ENCODE results near the gene STAT5B. TPM values are rescaled to one million over a fixed set of nuclear protein-coding genes. Genes with fewer than 3 reads are reported as not detected.

The STAT5B gene
- total and polyA plus RNA-seq, 2 of the 13 experiments (the other 11 are each of a cell fraction or from before 2014, with no cell fraction given), result 21.0 to 42.8 TPM

DNA sequence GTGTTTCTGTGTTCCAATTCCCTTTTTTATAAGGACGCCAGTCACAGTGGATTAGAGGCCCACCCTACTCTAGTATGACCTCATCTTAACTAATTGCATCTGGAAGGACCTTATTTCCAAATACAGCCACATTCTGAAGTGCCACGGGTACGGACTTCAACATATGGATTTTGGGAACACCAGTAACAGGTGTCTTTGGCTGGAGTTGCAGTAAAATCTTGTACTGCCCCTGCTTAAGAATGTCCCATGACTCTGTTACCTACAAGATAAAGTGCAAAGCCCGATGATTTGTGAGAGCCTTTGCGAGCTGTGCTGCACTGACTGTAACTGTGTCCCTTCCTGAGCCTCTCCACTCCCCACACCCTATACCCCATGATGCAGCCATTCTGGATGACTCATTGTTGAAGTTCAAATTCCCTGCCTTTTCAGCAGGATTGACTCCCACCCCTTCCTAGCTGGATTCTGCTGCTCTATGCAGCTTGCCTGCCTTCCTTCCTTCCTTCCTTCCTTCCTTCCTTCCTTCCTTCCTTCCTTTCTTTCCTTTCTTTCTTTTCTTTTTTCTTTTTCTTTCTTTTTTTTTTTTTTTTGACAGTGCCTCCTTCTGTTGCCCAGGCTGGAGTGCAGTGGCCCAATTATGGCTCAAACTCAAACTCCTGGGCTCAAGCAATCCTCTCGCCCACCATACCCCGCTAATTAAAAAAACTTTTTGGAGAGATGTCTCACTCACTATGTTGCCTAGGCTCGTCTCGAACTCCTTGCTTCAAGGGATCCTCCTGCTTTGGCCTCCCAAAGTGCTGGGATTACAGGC lies 93.1 kb downstream of the STAT5B start (continued):
- TF ChIP-seq, protein P1, sequence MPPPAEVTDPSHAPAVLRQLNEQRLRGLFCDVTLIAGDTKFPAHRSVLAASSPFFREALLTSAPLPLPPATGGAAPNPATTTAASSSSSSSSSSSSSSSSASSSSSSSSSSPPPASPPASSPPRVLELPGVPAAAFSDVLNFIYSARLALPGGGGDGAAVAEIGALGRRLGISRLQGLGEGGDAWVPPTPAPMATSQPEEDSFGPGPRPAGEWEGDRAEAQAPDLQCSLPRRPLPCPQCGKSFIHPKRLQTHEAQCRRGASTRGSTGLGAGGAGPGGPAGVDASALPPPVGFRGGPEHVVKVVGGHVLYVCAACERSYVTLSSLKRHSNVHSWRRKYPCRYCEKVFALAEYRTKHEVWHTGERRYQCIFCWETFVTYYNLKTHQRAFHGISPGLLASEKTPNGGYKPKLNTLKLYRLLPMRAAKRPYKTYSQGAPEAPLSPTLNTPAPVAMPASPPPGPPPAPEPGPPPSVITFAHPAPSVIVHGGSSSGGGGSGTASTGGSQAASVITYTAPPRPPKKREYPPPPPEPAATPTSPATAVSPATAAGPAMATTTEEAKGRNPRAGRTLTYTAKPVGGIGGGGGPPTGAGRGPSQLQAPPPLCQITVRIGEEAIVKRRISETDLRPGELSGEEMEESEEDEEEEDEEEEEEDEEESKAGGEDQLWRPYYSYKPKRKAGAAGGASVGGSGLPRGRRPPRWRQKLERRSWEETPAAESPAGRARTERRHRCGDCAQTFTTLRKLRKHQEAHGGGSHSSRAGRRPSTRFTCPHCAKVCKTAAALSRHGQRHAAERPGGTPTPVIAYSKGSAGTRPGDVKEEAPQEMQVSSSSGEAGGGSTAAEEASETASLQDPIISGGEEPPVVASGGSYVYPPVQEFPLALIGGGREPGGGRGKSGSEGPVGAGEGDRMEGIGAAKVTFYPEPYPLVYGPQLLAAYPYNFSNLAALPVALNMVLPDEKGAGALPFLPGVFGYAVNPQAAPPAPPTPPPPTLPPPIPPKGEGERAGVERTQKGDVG (CRISPR knock-in tag; IDR thresholded peaks at IDR 0.05; ENCODE audit: borderline replicate concordance), result no peak; the same call in 1 of the 2 replicates
- TF ChIP-seq JUNB (CRISPR knock-in tag; IDR thresholded peaks at IDR 0.05; ENCODE audit: borderline replicate concordance), result peak; percentile 89
- TF ChIP-seq PLRG1 (conservative IDR thresholded peaks at IDR 0.05), result no peak
- 0 out of 2 replicates have a peak, but pooled peaks have one; percentile 22 for TF ChIP-seq ZNF292 (CRISPR knock-in tag; IDR thresholded peaks at IDR 0.05; ENCODE audit: borderline replicate concordance, low read depth)
- TF ChIP-seq EZH2 (conservative IDR thresholded peaks at IDR 0.05; ENCODE audit: low read depth, low read length), result no peak
- TF ChIP-seq ZNF607 (CRISPR knock-in tag; IDR thresholded peaks at IDR 0.05; ENCODE audit: borderline replicate concordance), result no peak
- TF ChIP-seq FOSL1 (CRISPR knock-in tag; IDR thresholded peaks at IDR 0.05; ENCODE audit: borderline replicate concordance), result peak; percentile 88; the same call in 1 of the 2 replicates
- TF ChIP-seq, protein P2, sequence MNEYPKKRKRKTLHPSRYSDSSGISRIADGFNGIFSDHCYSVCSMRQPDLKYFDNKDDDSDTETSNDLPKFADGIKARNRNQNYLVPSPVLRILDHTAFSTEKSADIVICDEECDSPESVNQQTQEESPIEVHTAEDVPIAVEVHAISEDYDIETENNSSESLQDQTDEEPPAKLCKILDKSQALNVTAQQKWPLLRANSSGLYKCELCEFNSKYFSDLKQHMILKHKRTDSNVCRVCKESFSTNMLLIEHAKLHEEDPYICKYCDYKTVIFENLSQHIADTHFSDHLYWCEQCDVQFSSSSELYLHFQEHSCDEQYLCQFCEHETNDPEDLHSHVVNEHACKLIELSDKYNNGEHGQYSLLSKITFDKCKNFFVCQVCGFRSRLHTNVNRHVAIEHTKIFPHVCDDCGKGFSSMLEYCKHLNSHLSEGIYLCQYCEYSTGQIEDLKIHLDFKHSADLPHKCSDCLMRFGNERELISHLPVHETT (CRISPR knock-in tag; conservative IDR thresholded peaks at IDR 0.05), result no peak
- TF ChIP-seq AGO2 (optimal IDR thresholded peaks at IDR 0.05; ENCODE audit: low read depth, low read length), result no peak
- TF ChIP-seq, protein P3, sequence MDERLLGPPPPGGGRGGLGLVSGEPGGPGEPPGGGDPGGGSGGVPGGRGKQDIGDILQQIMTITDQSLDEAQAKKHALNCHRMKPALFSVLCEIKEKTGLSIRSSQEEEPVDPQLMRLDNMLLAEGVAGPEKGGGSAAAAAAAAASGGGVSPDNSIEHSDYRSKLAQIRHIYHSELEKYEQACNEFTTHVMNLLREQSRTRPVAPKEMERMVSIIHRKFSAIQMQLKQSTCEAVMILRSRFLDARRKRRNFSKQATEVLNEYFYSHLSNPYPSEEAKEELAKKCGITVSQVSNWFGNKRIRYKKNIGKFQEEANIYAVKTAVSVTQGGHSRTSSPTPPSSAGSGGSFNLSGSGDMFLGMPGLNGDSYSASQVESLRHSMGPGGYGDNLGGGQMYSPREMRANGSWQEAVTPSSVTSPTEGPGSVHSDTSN (CRISPR knock-in tag; IDR thresholded peaks at IDR 0.05), result 0 out of 2 replicates have a peak, but pooled peaks have one; percentile 4
- TF ChIP-seq ZNF30 (CRISPR knock-in tag; IDR thresholded peaks at IDR 0.05), result no peak
- TF ChIP-seq, protein P4, sequence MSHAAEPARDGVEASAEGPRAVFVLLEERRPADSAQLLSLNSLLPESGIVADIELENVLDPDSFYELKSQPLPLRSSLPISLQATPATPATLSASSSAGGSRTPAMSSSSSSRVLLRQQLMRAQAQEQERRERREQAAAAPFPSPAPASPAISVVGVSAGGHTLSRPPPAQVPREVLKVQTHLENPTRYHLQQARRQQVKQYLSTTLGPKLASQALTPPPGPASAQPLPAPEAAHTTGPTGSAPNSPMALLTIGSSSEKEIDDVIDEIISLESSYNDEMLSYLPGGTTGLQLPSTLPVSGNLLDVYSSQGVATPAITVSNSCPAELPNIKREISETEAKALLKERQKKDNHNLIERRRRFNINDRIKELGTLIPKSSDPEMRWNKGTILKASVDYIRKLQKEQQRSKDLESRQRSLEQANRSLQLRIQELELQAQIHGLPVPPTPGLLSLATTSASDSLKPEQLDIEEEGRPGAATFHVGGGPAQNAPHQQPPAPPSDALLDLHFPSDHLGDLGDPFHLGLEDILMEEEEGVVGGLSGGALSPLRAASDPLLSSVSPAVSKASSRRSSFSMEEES (CRISPR knock-in tag; IDR thresholded peaks at IDR 0.05), result peak; percentile 71
- TF ChIP-seq, protein P5, sequence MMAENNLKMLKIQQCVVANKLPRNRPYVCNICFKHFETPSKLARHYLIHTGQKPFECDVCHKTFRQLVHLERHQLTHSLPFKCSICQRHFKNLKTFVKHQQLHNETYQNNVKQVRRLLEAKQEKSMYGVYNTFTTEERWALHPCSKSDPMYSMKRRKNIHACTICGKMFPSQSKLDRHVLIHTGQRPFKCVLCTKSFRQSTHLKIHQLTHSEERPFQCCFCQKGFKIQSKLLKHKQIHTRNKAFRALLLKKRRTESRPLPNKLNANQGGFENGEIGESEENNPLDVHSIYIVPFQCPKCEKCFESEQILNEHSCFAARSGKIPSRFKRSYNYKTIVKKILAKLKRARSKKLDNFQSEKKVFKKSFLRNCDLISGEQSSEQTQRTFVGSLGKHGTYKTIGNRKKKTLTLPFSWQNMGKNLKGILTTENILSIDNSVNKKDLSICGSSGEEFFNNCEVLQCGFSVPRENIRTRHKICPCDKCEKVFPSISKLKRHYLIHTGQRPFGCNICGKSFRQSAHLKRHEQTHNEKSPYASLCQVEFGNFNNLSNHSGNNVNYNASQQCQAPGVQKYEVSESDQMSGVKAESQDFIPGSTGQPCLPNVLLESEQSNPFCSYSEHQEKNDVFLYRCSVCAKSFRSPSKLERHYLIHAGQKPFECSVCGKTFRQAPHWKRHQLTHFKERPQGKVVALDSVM (CRISPR knock-in tag; IDR thresholded peaks at IDR 0.05), result peak; percentile 78
- no peak for TF ChIP-seq FOXA1 (IDR thresholded peaks at IDR 0.05)
- TF ChIP-seq FOXA1 (CRISPR knock-in tag; IDR thresholded peaks at IDR 0.05), result peak; percentile 43; the same call in 1 of the 2 replicates
- no peak for TF ChIP-seq ISL2 (CRISPR knock-in tag; IDR thresholded peaks at IDR 0.05)
- TF ChIP-seq ZBTB7B (CRISPR knock-in tag; IDR thresholded peaks at IDR 0.05), result no peak
- TF ChIP-seq, protein P6, sequence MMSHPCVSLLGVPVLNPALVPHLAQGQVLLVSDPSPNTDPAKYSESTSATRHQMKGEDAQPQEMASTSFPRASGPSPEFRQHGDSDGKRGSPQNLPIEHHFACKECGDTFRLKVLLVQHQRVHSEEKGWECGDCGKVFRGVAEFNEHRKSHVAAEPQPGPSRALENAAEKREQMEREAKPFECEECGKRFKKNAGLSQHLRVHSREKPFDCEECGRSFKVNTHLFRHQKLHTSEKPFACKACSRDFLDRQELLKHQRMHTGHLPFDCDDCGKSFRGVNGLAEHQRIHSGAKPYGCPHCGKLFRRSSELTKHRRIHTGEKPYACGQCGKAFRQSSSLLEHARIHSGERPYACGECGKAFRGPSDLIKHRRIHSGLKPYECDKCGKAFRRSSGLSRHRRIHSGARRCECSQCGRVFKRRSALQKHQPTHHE (CRISPR knock-in tag; IDR thresholded peaks at IDR 0.05; ENCODE audit: borderline replicate concordance), result no peak
- TF ChIP-seq KLF6 (CRISPR knock-in tag; IDR thresholded peaks at IDR 0.05), result no peak
